HepG2 (cell line): ENCODE measurements around the gene KNL1. TPM values are rescaled to one million over a fixed set of nuclear protein-coding genes. Genes with fewer than 3 reads are reported as not detected.
A peak's percentile ranks its signal among the peaks of the same experiment; 100 is the strongest.

Experiments used
- BRD4 ChIP-seq: sonication (generic); formaldehyde crosslinking; IDR thresholded peaks from 2 replicates; pipeline ENCODE4 v1.4.0; 2020; ENCODE audit warnings: missing genetic modification reagents
- DR1 ChIP-seq: sonication (generic); formaldehyde crosslinking; IDR thresholded peaks from 2 replicates; pipeline ENCODE4 v1.8.0; 2021; ENCODE audit warnings: mild to moderate bottlenecking, missing genetic modification reagents, inconsistent platforms
- ETV6 ChIP-seq: sonication (generic); formaldehyde crosslinking; conservative IDR thresholded peaks from 2 replicates; pipeline ENCODE4 v1.4.0; 2020; ENCODE audit warnings: missing genetic modification reagents
- FOXJ3 ChIP-seq: sonication (generic); formaldehyde crosslinking; IDR thresholded peaks from 2 replicates; pipeline ENCODE4 v1.4.0; 2020; ENCODE audit warnings: missing genetic modification reagents, mild to moderate bottlenecking, borderline replicate concordance
- MIXL1 ChIP-seq: IDR thresholded peaks from 2 replicates; pipeline ENCODE4 v1.6.1; 2016
- NR2F1 ChIP-seq, 2 experiments: fragments of 450-650 bp in 1 of 2; formaldehyde crosslinking in 1 of 2; IDR thresholded peaks; 2 replicates each; pipeline versions ENCODE4 v1.5.0 to v1.6.1; 2016 to 2020; ENCODE audit warnings: mild to moderate bottlenecking in 1 of 2, missing compliant biosample characterization in 1 of 2, missing genetic modification reagents in 1 of 2, moderate library complexity in 1 of 2
- ZKSCAN1 ChIP-seq: fragments of 150-350 bp; IDR thresholded peaks from 2 replicates; pipeline ENCODE4 v1.6.1; 2014; ENCODE audit warnings: low read length
- ZNF343 ChIP-seq: sonication (generic); formaldehyde crosslinking; IDR thresholded peaks from 2 replicates; pipeline ENCODE4 v1.4.0; 2020; ENCODE audit warnings: mild to moderate bottlenecking, missing genetic modification reagents
- ZNF430 ChIP-seq: sonication (generic); formaldehyde crosslinking; IDR thresholded peaks from 2 replicates; pipeline ENCODE4 v1.9.0; 2021; ENCODE audit warnings: mild to moderate bottlenecking, missing genetic modification reagents
- ZNF768 ChIP-seq: sonication (generic); formaldehyde crosslinking; IDR thresholded peaks from 2 replicates; pipeline ENCODE4 v1.4.0; 2020; ENCODE audit warnings: missing genetic modification reagents
- ZNF776 ChIP-seq: sonication (generic); formaldehyde crosslinking; IDR thresholded peaks from 2 replicates; pipeline ENCODE4 v1.4.0; 2020; ENCODE audit warnings: mild to moderate bottlenecking, missing genetic modification reagents
- ZNF879 ChIP-seq: sonication (generic); formaldehyde crosslinking; IDR thresholded peaks from 2 replicates; pipeline ENCODE4 v1.8.1; 2023; ENCODE audit warnings: missing genetic modification reagents
- ZSCAN25 ChIP-seq: sonication (generic); formaldehyde crosslinking; IDR thresholded peaks from 2 replicates; pipeline ENCODE4 v1.8.0; 2022; ENCODE audit warnings: mild to moderate bottlenecking, missing genetic modification reagents
- polyA plus RNA-seq, 8 experiments: library from polyadenylated mRNA; depleted of rRNA in 3 of 8; stranded (reverse) in 7 of 8; unstranded in 1 of 8; fragments of >200 nt; fragmentation: Illumina TruSeq in 4 of 8; extraction: Trizol in 4 of 8; gene quantifications; 2 replicates each; pipeline versions ENCODE4 v1.2.1 to v1.2.3, GENCODE V29; 2011 to 2016; ENCODE audit warnings: low read depth in 4 of 8, missing spikeins in 1 of 8, mixed read lengths in 1 of 8; ENCODE audit not compliant: insufficient read depth in 1 of 8
- total RNA-seq, 5 experiments: library from RNA; depleted of rRNA; stranded (reverse); fragments of >200 nt; fragmentation: Illumina TruSeq; extraction: Trizol; gene quantifications; 2 replicates each; pipeline ENCODE4 v1.2.3, GENCODE V29; 2016; ENCODE audit warnings: low read depth in 1 of 5
- TF ChIP-seq, protein P1 (sequence below): sonication (generic); formaldehyde crosslinking; IDR thresholded peaks from 2 replicates; pipeline ENCODE4 v1.5.0; 2020; ENCODE audit warnings: mild to moderate bottlenecking, missing genetic modification reagents, borderline replicate concordance
- TF ChIP-seq, protein P2 (sequence below): sonication (generic); formaldehyde crosslinking; IDR thresholded peaks from 2 replicates; pipeline ENCODE4 v1.4.0; 2020; ENCODE audit warnings: mild to moderate bottlenecking, missing genetic modification reagents
- TF ChIP-seq, protein P3 (sequence below): sonication (generic); formaldehyde crosslinking; IDR thresholded peaks from 2 replicates; pipeline ENCODE4 v1.5.0; 2020; ENCODE audit warnings: mild to moderate bottlenecking, missing genetic modification reagents, borderline replicate concordance
- TF ChIP-seq, protein P4 (sequence below): sonication (generic); formaldehyde crosslinking; IDR thresholded peaks from 2 replicates; pipeline ENCODE4 v1.4.0; 2020; ENCODE audit warnings: missing genetic modification reagents

The KNL1 gene
- total and polyA plus RNA-seq, 2 of the 13 experiments (the other 11 are each of a cell fraction or from before 2014, with no cell fraction given): 8.0 to 21.4 TPM

DNA sequence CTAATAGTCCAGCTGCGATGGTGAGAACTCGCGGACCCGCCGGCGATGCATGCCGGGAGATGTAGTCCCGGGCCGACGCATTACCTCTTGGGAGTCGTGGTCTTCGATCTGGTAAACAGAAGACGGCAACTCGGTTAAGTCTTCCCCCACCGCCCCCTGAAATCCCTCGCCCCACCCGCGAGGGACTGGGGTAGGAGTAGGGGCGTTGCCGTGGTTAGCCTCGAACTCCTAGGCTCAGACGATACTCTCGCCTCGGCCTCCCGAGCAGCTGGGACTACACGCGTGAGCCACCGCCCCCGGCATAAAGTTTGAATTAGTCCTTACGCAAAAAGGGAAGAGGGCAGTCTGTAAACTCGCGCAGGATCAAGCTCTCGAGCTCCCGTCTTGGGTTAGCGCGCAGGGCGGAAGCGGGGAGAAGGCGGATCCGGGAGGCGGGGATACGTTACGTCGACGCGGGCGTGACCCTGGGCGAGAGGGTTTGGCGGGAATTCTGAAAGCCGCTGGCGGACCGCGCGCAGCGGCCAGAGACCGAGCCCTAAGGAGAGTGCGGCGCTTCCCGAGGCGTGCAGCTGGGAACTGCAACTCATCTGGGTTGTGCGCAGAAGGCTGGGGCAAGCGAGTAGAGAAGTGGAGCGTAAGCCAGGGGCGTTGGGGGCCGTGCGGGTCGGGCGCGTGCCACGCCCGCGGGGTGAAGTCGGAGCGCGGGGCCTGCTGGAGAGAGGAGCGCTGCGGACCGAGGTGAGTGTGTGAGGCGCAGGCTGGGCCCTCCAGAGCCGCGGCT, 100.8 kb downstream of the KNL1 start, which contains the start of gene RAD51 (continued):
- TF ChIP-seq, protein P1, sequence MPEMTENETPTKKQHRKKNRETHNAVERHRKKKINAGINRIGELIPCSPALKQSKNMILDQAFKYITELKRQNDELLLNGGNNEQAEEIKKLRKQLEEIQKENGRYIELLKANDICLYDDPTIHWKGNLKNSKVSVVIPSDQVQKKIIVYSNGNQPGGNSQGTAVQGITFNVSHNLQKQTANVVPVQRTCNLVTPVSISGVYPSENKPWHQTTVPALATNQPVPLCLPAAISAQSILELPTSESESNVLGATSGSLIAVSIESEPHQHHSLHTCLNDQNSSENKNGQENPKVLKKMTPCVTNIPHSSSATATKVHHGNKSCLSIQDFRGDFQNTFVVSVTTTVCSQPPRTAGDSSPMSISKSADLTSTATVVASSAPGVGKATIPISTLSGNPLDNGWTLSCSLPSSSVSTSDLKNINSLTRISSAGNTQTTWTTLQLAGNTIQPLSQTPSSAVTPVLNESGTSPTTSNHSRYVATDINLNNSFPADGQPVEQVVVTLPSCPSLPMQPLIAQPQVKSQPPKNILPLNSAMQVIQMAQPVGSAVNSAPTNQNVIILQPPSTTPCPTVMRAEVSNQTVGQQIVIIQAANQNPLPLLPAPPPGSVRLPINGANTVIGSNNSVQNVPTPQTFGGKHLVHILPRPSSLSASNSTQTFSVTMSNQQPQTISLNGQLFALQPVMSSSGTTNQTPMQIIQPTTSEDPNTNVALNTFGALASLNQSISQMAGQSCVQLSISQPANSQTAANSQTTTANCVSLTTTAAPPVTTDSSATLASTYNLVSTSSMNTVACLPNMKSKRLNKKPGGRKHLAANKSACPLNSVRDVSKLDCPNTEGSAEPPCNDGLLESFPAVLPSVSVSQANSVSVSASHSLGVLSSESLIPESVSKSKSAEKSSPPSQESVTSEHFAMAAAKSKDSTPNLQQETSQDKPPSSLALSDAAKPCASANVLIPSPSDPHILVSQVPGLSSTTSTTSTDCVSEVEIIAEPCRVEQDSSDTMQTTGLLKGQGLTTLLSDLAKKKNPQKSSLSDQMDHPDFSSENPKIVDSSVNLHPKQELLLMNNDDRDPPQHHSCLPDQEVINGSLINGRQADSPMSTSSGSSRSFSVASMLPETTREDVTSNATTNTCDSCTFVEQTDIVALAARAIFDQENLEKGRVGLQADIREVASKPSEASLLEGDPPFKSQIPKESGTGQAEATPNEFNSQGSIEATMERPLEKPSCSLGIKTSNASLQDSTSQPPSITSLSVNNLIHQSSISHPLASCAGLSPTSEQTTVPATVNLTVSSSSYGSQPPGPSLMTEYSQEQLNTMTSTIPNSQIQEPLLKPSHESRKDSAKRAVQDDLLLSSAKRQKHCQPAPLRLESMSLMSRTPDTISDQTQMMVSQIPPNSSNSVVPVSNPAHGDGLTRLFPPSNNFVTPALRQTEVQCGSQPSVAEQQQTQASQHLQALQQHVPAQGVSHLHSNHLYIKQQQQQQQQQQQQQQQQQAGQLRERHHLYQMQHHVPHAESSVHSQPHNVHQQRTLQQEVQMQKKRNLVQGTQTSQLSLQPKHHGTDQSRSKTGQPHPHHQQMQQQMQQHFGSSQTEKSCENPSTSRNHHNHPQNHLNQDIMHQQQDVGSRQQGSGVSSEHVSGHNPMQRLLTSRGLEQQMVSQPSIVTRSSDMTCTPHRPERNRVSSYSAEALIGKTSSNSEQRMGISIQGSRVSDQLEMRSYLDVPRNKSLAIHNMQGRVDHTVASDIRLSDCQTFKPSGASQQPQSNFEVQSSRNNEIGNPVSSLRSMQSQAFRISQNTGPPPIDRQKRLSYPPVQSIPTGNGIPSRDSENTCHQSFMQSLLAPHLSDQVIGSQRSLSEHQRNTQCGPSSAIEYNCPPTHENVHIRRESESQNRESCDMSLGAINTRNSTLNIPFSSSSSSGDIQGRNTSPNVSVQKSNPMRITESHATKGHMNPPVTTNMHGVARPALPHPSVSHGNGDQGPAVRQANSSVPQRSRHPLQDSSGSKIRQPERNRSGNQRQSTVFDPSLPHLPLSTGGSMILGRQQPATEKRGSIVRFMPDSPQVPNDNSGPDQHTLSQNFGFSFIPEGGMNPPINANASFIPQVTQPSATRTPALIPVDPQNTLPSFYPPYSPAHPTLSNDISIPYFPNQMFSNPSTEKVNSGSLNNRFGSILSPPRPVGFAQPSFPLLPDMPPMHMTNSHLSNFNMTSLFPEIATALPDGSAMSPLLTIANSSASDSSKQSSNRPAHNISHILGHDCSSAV (CRISPR knock-in tag): no peak
- TF ChIP-seq FOXJ3 (CRISPR knock-in tag): peak; percentile 81
- no peak for TF ChIP-seq NR2F1 (CRISPR knock-in tag; IDR thresholded peaks at IDR 0.05)
- TF ChIP-seq ZNF768: peak; percentile 62
- TF ChIP-seq ETV6 (CRISPR knock-in tag): peak; percentile 56; the same call in 1 of the 2 replicates
- no peak for TF ChIP-seq ZNF343 (CRISPR knock-in tag)
- TF ChIP-seq BRD4: peak; percentile 5; the same call in 1 of the 2 replicates
- TF ChIP-seq ZNF776 (CRISPR knock-in tag): no peak; the same call in 1 of the 2 replicates
- TF ChIP-seq ZNF879 (CRISPR knock-in tag): no peak
- TF ChIP-seq ZNF430 (CRISPR knock-in tag): no peak; the same call in 1 of the 2 replicates
- TF ChIP-seq ZKSCAN1: no peak
- TF ChIP-seq, protein P2, sequence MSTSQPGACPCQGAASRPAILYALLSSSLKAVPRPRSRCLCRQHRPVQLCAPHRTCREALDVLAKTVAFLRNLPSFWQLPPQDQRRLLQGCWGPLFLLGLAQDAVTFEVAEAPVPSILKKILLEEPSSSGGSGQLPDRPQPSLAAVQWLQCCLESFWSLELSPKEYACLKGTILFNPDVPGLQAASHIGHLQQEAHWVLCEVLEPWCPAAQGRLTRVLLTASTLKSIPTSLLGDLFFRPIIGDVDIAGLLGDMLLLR (CRISPR knock-in tag): peak; percentile 92
- TF ChIP-seq DR1: peak; percentile 23; the same call in 1 of the 2 replicates
- TF ChIP-seq, protein P3, sequence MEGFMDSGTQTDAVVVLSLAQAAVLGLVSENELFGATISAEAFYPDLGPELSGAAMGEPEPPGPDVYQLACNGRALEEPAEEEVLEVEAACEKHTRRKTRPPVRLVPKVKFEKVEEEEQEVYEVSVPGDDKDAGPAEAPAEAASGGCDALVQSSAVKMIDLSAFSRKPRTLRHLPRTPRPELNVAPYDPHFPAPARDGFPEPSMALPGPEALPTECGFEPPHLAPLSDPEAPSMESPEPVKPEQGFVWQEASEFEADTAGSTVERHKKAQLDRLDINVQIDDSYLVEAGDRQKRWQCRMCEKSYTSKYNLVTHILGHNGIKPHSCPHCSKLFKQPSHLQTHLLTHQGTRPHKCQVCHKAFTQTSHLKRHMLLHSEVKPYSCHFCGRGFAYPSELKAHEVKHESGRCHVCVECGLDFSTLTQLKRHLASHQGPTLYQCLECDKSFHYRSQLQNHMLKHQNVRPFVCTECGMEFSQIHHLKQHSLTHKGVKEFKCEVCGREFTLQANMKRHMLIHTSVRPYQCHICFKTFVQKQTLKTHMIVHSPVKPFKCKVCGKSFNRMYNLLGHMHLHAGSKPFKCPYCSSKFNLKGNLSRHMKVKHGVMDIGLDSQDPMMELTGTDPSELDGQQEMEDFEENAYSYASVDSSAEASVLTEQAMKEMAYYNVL (CRISPR knock-in tag): peak; percentile 34; the same call in 1 of the 2 replicates
- no peak for TF ChIP-seq ZSCAN25 (CRISPR knock-in tag)
- TF ChIP-seq MIXL1: no peak; the same call in none of the 2 replicates
- TF ChIP-seq, protein P4, sequence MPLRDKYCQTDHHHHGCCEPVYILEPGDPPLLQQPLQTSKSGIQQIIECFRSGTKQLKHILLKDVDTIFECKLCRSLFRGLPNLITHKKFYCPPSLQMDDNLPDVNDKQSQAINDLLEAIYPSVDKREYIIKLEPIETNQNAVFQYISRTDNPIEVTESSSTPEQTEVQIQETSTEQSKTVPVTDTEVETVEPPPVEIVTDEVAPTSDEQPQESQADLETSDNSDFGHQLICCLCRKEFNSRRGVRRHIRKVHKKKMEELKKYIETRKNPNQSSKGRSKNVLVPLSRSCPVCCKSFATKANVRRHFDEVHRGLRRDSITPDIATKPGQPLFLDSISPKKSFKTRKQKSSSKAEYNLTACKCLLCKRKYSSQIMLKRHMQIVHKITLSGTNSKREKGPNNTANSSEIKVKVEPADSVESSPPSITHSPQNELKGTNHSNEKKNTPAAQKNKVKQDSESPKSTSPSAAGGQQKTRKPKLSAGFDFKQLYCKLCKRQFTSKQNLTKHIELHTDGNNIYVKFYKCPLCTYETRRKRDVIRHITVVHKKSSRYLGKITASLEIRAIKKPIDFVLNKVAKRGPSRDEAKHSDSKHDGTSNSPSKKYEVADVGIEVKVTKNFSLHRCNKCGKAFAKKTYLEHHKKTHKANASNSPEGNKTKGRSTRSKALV: peak; percentile 89
